Measurements from ENCODE around the gene RIMKLA. TPM values are rescaled to one million over a fixed set of nuclear protein-coding genes. Genes with fewer than 3 reads are reported as not detected.

Gene RIMKLA
- total and polyA plus RNA-seq, 2 donors (not counting 3 experiments of a cell fraction or from before 2014, with no cell fraction given) = 0.01 TPM; not detected in 1

- peaks cover 6% of the 10 kb centered on the region for H3K4me1 ChIP-seq (ENCODE audit: control insufficient read depth, extremely low read depth, insufficient read depth, low read length)
- H3K27me3 ChIP-seq (ENCODE audit: control insufficient read depth in 2 of 2, insufficient read depth in 2 of 2, low read length in 2 of 2) = peaks cover 0 to 4% of the 10 kb centered on the region in 2 experiments
- no peak for DNase-seq (ENCODE audit: low read depth, low spot score)
- no peak overlapping the region for H2AFZ ChIP-seq (ENCODE audit: low read depth, low read length)
- no peak for FAIRE-seq
- no peak for TF ChIP-seq POLR2A (IDR thresholded peaks at IDR 0.05; ENCODE audit: low read depth, low read length)
- TF ChIP-seq JUN (IDR thresholded peaks at IDR 0.05; ENCODE audit: borderline replicate concordance, insufficient read depth, insufficient read length, low read depth) = no peak
- TF ChIP-seq FOS (IDR thresholded peaks at IDR 0.05; ENCODE audit: borderline replicate concordance, insufficient read depth, low read length) = peak; percentile 55
- no peak overlapping the region for H3K9ac ChIP-seq (replicated peaks; ENCODE audit: extremely low read depth, insufficient read depth, low read length)
- CTCF ChIA-PET = interaction anchor here (0.8 to 1.7 kb wide), 4 partner anchors 10 to 238 kb away, joined by 3 to 11 read pairs (median 4); no protein-coding TSS in a partner anchor
- BruUV-seq (replicated peaks) = no TSS peak
- no peaks in the 10 kb centered on the region for H4K20me1 ChIP-seq (replicated peaks; ENCODE audit: control insufficient read depth, extremely low read depth, insufficient read depth, low read length)
- no peaks in the 10 kb centered on the region for H3K79me2 ChIP-seq (ENCODE audit: control insufficient read depth, insufficient read depth, low read length)
- H3K36me3 ChIP-seq (ENCODE audit: control insufficient read depth in 2 of 2, extremely low read depth in 1 of 2, insufficient read depth in 2 of 2, low read length in 2 of 2) = no peaks in the 10 kb centered on the region
- dilution Hi-C loops (cut with MboI; ENCODE audit: extremely low pct_ligation_motif_present, low sequenced_read_pairs) = no loop called here
- intact Hi-C loops (cut with micrococcal nuclease) = loop anchor here (5.0 kb wide), 1 partner anchor 232 kb away; no protein-coding TSS in a partner anchor
- H3K27ac ChIP-seq (ENCODE audit: insufficient read depth, low read depth, low read length) = no peak overlapping the region
- H3K9me1 ChIP-seq (replicated peaks; ENCODE audit: control insufficient read depth, extremely low read depth, insufficient read depth, low read length) = no peaks in the 10 kb centered on the region
- no peaks in the 10 kb centered on the region for H3K9me3 ChIP-seq (replicated peaks; ENCODE audit: control insufficient read depth, insufficient read depth, low read length)
- H3K4me2 ChIP-seq (ENCODE audit: insufficient read depth, low read length) = no peak overlapping the region
- H3K4me3 ChIP-seq (replicated peaks in 1 of 3; ENCODE audit: insufficient read depth in 1 of 3, low read depth in 1 of 3, low read length in 3 of 3) = no peak overlapping the region
- POLR2A ChIA-PET = no interaction called here
Measured at GRCh38 chr1:42340093-42340492, 40.5 kb upstream of the RIMKLA start.

GRCh38 chr1:42340901-42341300 lies 39.7 kb upstream of the RIMKLA start:
- ChIA-PET POLR2A (no interaction called here), CTCF (interaction anchor here (1.5 to 1.7 kb wide), 3 partner anchors 9 to 237 kb away, joined by 3 to 11 read pairs (median 3); no protein-coding TSS in a partner anchor)
- Histone ChIP-seq H3K36me3 (ENCODE audit: control insufficient read depth in 2 of 2, extremely low read depth in 1 of 2, insufficient read depth in 2 of 2, low read length in 2 of 2) (no peaks in the 10 kb centered on the region), H3K9me3 (replicated peaks; ENCODE audit: control insufficient read depth, insufficient read depth, low read length) (no peaks in the 10 kb centered on the region), H3K4me3 (replicated peaks in 1 of 3; ENCODE audit: insufficient read depth in 1 of 3, low read depth in 1 of 3, low read length in 3 of 3) (no peak overlapping the region), H3K4me1 (ENCODE audit: control insufficient read depth, extremely low read depth, insufficient read depth, low read length) (peaks cover 3% of the 10 kb centered on the region), H3K9ac (replicated peaks; ENCODE audit: extremely low read depth, insufficient read depth, low read length) (no peak overlapping the region), H3K4me2 (ENCODE audit: insufficient read depth, low read length) (no peak overlapping the region), H4K20me1 (replicated peaks; ENCODE audit: control insufficient read depth, extremely low read depth, insufficient read depth, low read length) (no peaks in the 10 kb centered on the region), H3K9me1 (replicated peaks; ENCODE audit: control insufficient read depth, extremely low read depth, insufficient read depth, low read length) (no peaks in the 10 kb centered on the region), H3K79me2 (ENCODE audit: control insufficient read depth, insufficient read depth, low read length) (no peaks in the 10 kb centered on the region), H2AFZ (ENCODE audit: low read depth, low read length) (no peak overlapping the region), H3K27ac (ENCODE audit: insufficient read depth, low read depth, low read length) (no peak overlapping the region), H3K27me3 (ENCODE audit: control insufficient read depth in 2 of 2, insufficient read depth in 2 of 2, low read length in 2 of 2) (peaks cover 0 to 4% of the 10 kb centered on the region in 2 experiments)
- no TSS peak for BruUV-seq (replicated peaks)
- DNase-seq (ENCODE audit: low read depth, low spot score) (no peak), FAIRE-seq (no peak)
- dilution Hi-C loops (cut with MboI; ENCODE audit: extremely low pct_ligation_motif_present, low sequenced_read_pairs) = no loop called here
- intact Hi-C loops (cut with micrococcal nuclease) = loop anchor here (5.0 kb wide), 1 partner anchor 231 kb away; no protein-coding TSS in a partner anchor
- no peak for TF ChIP-seq MYC (IDR thresholded peaks at IDR 0.05; ENCODE audit: low read depth, low read length)
- no peak for TF ChIP-seq JUN (IDR thresholded peaks at IDR 0.05; ENCODE audit: borderline replicate concordance, insufficient read depth, insufficient read length, low read depth)
- no peak for TF ChIP-seq POLR2AphosphoS5 (IDR thresholded peaks at IDR 0.05; ENCODE audit: insufficient read depth, low read depth, low read length)
